ENCODE measurements around the gene NEK5. TPM values are rescaled to one million over a fixed set of nuclear protein-coding genes. Genes with fewer than 3 reads are reported as not detected.
"Not testable (repeated sequence)": the region's sequence is repeated elsewhere in the genome, so short reads cannot be mapped to it uniquely, and the experiment has no call there.

The NEK5 gene
- total RNA-seq: 0.94 TPM

GRCh38 chr13:52128714-52129700 is at the start of gene NEK5:
TSS of gene NEK5 (minus strand) at chr13:52129073. CDS start at chr13:52127482, 1,591 bp downstream.
- DNase-seq: peak; percentile 25

GRCh38 chr13:52177276-52177675 is 48.4 kb upstream of the NEK5 start:
- no peak for DNase-seq

- DNase-seq: not testable (repeated sequence)
Measured at GRCh38 chr13:52173970-52174369, 45.1 kb upstream of the NEK5 start.

GRCh38 chr13:52173373-52173772 is 44.5 kb upstream of the NEK5 start:
- no peak for DNase-seq

GRCh38 chr13:52171686-52172085 is 42.8 kb upstream of the NEK5 start:
- not testable (repeated sequence) for DNase-seq

- DNase-seq: not testable (repeated sequence)
Measured at GRCh38 chr13:52170828-52171391, 42.0 kb upstream of the NEK5 start.

GRCh38 chr13:52169839-52170238 is 41.0 kb upstream of the NEK5 start:
- DNase-seq: no peak

- no peak for DNase-seq
Measured at GRCh38 chr13:52165411-52165810, 36.5 kb upstream of the NEK5 start.

- DNase-seq: peak; percentile 6
Measured at GRCh38 chr13:52164989-52165388, 36.1 kb upstream of the NEK5 start.

- not testable (repeated sequence) for DNase-seq
Measured at GRCh38 chr13:52163878-52164277, 35.0 kb upstream of the NEK5 start.

- no peak for DNase-seq
Measured at GRCh38 chr13:52162279-52163101, 33.6 kb upstream of the NEK5 start.

GRCh38 chr13:52161181-52161646 is 32.3 kb upstream of the NEK5 start:
- DNase-seq: no peak

- DNase-seq: no peak
Measured at GRCh38 chr13:52160506-52160905, 31.6 kb upstream of the NEK5 start.

- no peak for DNase-seq
Measured at GRCh38 chr13:52160053-52160452, 31.2 kb upstream of the NEK5 start.

GRCh38 chr13:52159159-52159982 is 30.5 kb upstream of the NEK5 start, which contains the start of gene NEK3:
TSS of gene NEK3 (minus strand) at chr13:52159597. CDS start at chr13:52156191, 3,406 bp downstream.
- DNase-seq: peak; percentile 20

- DNase-seq: peak; percentile 20
Measured at GRCh38 chr13:52158629-52159158, 29.8 kb upstream of the NEK5 start.

GRCh38 chr13:52156724-52157261 is 27.9 kb upstream of the NEK5 start:
- DNase-seq: no peak

- DNase-seq: no peak
Measured at GRCh38 chr13:52155177-52155576, 26.3 kb upstream of the NEK5 start.

- no peak for DNase-seq
Measured at GRCh38 chr13:52147225-52147624, 18.4 kb upstream of the NEK5 start.

- no peak for DNase-seq
Measured at GRCh38 chr13:52141299-52141698, 12.4 kb upstream of the NEK5 start.

GRCh38 chr13:52137489-52137888 is 8.6 kb upstream of the NEK5 start:
- no peak for DNase-seq

Measured in occipital lobe (tissue), 2 donors.